Stimulated activated CD8-positive, alpha-beta memory T cell treated with anti-CD3 and anti-CD28 coated beads, Interleukin-4, amount 100 ng/mL, for 24 hours (primary cell): ENCODE data around the gene NCOA7.
"Not testable (repeated sequence)": the region's sequence is repeated elsewhere in the genome, so short reads cannot be mapped to it uniquely, and the experiment has no call there.

ENCODE experiments used
- DNase-seq: peaks from one replicate; pipeline ENCODE4 v3.0.0-alpha.2; 2020; ENCODE audit warnings: low read depth

The NCOA7 gene

DNA sequence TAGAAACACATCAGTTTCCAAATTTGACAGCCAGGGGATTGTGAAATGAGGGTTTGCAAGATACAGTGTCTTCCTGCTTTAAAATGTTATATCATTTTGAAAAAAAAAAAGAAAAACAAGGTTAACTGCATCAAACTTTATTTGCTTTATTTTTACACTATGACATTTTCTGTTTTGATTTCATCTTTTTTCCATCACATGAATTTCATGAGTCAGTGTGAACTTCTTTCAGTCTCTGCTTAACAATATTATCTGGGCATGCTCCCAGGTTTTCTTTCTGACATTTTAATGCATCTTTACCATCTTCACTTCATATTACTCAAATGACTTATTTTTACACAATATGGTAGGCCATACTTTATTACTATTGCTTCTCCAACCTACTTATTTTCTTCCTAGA is 1.9 kb downstream of the NCOA7 start:
- no peak for DNase-seq

DNA sequence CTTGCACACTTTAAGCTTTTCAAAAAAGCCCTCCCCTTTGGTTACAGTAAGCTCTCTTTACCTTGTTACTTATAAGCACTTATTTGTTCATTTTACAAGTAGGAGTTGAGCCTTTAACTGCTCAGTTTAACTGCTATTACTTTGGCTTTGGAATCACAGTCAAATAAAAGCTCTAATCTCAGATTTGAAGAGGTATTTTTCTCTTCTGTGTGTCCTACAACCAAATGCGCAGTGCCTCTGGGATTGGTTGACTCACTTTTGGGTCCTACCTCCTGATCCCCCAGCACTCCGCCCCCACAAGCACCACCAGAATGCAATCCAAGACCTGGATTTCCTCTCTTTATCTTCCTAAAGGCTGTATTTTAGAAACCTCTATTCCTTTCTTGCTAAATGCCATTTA is 2.5 kb downstream of the NCOA7 start:
- DNase-seq: no peak

DNA sequence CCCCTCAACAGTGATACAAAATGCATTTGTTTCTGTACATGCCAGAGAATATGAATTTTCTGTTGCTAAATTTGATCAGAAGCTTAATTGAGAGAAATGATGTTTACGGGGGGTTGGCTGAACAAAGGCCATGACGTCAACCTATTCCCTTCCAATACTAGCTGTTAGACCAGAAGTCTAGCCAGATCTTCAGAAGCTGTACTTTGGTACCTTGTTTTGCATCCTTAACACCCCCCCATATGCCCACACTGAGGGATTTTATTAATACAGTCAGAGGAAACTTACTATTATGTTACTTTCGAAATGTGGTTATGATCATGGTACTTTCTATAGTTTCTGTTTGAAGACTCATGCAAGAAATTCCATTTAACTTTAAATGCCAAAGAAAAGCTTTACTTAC is 3.1 kb downstream of the NCOA7 start:
- no peak for DNase-seq

DNA sequence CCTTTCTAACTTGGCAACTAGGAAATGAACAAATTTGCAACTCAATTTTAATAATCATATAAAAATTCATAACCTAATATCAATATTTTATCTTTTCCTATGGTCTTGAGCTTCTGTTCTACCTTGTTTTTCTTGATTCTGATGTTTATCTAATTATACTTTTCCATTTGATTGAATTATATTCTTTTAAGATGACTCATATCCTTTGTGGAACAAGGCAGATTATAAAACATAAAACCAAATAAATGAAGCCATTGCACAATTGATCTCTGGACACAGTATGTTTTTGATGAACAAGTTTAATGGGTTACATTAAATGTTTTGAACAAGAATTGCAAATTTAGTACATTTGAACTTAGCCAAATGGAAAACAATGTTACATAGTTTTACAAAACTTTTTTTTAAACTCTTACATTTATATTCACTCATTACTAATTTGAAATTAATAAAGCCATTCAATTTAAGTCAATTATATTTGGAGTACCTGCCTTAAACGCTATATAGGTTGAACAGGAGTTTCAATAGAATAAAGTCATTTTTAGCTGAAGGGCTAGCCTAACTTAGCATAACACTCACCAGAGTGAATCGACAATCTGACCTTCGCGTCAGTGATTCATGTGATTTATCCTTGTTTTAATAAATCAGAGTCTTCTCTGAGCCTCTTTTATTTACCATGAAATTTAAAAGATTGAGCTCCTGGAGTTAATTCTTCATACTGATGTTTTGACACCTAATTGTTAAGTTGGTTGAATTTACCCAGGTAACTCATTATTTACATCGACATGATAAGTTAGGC is 3.8 kb downstream of the NCOA7 start:
- DNase-seq: no peak

DNA sequence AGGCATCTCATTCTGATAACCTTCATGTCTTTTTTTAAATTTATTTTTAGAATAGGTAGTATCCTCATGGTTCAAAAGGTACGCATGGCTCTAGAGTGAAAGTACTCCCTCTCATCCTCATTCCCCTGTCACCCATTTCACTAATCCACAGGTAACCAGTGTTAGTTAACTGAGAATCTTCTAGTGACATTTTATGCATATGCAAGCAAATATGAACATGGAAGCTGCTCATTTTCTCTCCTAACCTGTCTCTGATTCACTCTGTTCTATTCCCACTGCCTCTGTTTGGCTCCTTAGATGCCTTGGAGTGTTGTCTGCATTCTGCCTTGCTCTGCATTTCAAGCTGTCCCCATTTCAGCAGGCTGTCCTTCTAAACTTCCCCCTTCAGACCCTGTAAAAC is 4.5 kb downstream of the NCOA7 start:
- no peak for DNase-seq

DNA sequence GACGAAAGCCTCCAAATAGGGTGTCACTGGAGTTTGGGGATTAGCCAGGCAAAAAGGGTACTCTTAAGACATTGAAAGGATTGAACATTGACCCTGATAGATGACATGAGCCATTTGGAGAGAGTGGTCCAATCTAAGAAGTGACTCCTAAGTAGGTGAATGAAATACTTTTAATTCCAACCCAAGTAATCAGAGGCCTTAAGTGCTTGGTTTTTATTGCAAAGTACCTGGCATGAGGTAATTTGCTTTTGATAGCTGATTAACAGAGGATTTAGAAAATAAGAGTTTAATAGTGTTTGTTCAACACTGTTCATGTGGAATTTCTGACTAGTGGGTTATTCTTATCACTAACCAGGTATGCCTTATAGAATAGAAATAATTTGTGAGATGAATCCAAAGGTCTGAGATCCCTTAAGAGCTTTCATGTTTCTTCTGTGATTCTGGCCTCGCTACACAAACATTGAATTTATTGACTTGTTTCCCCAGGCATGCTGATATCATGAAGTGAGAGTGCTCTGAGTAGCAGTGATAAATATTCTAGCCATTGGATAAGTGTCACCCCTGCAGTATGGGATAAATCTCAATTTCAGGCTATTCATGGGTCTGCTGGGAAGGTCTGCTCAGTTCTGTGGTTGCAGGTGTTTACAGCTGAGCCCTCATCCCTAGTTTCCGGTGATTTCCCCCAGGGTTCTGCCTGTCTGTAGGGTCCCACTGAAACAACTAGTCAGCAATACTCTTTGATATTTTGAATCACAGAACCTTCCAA is 6.5 kb downstream of the NCOA7 start:
- no peak for DNase-seq

DNA sequence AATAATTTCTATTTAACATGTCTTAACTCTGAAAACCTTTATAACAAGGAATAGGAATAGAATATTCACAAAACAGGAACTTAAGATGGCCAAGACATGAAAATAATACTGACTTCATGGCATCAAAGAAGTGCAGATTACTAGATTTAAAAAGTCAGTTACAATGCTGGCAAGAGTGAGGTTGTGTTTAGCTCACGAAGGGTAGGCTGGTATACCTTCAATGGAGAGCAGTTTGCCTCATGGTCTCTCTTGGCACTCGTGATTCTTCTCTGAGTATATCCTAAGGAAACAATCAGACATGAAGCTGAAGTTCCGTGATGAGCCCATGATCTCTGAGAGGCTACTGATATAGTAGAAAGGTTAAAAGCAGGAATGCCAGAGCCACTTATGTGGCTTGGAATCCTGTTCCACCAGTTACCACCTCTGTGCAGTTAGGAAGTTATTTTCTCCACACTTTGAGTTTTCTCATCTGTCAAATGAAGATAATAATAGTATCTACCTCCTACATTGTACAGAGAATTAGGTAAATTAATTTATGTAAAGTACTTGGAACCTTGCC is 7.2 kb downstream of the NCOA7 start:
- no peak for DNase-seq

DNA sequence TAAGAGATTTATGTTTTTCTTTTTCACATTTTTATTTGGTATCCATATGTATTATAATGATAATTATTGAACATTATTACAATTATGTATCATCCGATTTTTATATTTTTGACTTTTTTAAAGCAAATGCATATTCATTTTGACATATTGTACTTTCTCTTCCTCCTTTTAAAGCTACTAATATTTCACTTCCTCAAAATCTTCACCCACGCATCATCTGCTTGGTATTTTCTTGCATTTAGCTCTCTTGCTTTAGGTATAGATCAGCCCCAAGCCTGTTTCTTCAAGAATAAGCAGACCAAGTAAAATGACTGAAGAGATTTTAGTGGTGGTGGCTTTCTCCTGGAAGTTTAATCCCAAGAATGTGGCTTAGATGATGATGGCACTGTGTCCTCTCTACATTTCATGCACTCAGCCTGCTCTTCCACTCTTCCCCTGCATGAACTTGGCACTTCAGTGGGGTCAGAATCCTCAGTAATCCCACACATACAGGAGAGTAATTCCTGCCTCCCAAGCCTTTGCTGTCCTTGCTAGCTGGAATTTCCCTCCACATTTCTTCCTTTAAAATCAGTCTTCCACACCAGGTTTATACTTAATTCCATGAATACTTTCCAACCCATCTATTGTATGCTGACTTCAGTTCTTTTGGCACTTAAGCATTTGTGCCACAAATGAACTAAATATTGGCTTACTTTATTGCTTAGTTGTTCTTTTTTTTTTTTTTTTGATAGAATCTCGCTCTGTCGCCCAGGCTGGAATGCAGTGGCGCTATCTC is 8.2 kb downstream of the NCOA7 start:
- no peak for DNase-seq

DNA sequence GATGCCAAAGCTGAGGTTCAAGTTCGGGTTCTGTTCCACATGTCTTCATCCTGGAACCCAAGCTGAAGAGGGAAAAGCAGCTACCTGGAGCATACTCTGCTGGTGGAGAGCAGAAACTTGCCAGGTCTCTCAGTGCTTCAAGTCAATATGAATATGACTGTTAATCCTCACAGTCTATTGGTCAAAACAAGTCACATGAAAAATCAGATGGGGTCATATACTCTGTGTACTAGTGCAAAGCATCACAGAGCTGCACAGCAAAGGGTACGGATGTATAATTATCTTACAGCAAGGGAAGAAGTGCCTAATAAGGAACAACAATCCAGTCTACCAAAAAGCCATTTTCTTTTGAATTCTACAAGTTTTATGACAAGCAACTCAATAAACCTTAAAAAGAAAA is 11.6 kb downstream of the NCOA7 start:
- DNase-seq: no peak

DNA sequence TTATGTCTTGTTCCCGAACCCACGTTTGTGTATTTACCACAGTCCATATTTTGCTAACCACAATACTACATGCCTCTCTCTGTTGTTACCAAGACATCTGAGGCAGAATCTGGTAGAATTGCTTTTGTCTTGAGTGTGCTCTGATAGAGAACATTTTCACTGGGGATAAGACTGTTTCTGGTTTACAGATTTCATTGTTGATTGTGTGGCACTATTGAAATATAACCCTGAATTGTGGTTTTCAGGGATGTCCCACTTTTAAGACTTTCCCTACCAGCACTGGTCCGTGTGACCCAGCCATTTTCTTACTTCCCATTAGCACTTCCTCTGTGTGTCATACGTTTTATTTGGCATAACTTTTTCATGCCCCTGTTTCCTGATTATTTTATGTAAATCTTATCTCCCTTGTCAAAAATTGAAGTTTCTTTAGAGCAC is 12.2 kb downstream of the NCOA7 start:
- DNase-seq: no peak

DNA sequence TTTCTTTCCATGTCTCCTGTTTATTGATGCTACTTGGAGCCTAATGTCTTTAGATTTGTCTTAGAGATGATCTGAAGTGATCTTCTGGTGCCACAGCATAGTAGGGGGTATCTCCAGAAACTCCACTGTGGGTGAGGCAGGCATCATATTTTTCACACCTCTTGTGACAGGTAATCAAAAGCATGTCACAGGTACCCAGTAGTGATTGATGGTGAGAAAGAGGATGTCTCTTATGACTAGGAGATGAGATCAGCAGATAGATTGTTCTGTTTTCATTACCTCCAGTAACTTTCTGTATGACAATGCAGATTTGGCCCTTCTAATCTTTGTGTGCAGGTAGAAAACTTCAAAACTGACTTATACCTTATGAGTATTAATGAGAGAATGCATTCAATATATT is 13.5 kb downstream of the NCOA7 start:
- DNase-seq: no peak

DNA sequence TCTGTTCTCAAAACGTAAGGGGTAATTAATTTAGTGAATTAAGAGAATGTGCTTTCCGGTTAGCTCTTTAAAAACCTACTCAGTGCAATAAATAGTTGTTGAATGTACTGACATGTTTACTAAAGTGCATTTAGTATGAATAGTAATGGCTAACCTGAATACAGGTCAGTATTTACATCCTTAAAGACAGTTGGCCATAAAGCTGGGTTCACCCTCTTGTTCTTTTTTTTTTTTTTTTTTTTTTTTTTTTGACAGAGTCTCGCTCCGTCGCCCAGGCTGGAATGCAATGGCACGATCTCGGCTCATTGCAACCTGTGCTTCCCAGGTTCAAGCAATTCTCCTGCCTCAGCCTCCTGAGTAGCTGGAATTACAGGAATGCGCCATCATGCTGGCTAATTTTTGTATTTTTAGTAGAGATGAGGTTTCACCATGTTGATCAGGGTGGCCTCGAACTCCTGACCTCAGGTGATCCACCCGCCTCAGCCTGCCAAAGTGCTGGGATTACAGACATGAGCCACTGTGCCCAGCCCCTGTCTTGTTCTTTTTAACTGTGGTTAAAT is 14.2 kb downstream of the NCOA7 start:
- DNase-seq: not testable (repeated sequence)

DNA sequence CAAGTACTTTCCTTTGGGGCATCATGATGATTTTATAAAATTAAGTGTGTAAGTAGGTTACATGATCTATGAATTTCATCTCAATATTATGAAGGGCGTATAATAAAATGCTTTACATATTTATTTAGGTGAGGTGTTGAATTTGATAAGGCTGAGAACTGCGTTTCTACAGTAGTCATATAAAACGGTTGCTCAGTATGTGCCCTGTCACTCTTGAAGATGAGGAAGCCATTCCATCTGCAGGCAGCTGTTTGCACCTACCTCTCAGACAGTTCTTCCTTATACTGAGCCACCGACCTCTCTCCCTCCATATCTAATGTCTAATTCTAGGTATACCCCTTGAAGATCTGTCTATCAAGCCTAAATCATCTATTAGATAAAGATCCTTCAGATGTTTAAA is 16.1 kb downstream of the NCOA7 start:
- DNase-seq: no peak

DNA sequence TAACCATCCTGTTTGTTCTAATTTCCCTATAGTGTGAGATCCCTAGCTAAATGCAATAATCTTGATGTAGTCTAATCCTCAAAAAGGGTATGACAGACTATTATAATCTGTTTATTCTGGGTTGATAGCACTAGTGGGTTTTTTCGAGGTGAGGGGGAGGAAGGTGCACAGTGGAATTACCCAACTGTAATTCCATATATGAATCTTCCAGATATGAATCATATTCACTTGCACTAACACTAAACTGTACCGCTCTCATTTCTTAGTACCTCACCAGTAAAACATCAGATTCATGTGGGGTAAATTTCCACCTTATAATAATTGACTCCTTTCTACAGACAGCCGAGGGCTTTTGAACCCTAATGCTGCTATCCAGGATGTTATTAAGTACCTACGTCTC is 16.5 kb downstream of the NCOA7 start:
- DNase-seq: no peak

DNA sequence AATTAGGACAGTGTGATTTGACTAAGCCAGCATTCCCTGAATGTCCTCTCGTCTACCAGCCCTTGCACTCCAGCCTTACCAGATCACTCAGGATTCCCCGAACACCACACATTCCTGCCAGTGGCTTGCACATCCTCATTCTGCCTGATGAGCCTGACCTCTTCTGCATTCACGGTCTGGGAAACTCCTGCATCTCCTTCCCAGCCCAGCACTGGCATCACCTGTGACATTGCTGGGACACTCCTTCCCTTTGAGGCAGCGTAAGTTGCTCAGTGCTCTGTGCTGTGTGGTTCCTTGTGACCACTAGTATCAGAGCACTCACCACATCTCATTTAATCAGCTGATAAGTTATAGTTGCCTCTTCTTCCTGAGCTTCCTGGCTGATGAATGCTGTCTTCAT is 17.3 kb downstream of the NCOA7 start:
- DNase-seq: no peak

DNA sequence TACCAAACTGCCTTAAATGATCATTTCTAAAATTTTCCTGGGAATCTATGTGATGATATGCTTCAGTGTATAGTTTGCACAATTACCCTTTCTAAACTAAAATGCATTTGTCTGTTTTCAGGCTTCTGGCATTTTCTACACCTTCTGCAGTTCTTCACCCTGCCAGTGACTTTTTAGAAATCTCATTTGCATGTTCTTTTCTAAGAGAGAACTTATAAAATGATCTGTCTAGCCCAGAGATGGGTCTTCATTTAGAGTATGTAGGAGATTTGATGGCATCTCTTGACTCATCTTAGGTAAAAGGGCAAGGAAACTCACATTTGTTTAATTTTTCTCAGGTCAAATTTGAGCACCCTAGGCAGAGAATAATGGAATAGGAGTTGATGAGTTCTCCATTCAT is 17.8 kb downstream of the NCOA7 start:
- DNase-seq: no peak

DNA sequence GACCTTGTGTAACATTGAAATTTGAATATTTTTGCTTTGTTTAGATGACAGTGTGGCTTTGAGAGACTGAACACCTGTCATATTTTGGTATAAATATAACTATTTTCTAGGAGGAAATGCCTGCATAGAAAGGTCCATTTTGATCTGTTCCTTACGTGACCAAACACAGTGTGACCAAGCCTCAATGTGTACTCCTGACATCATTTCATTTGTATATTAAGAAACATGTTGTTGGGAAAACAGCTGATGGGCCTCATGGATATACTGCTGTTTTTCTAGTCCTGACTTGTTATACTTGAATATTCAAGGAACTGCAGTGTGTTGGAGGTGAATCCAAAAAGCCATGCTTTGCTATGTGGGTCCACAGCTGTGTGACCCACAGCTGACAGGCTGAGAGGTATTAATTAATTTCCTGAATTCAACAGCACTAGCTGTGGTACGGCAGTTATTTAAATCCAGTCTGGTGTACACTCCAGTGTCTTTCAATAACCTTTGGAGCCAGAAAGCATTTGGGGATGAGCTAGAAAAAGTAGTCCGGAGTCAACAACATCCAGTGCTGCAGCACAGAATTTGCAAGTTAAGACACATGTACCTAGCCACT is 18.9 kb downstream of the NCOA7 start:
- DNase-seq: no peak

DNA sequence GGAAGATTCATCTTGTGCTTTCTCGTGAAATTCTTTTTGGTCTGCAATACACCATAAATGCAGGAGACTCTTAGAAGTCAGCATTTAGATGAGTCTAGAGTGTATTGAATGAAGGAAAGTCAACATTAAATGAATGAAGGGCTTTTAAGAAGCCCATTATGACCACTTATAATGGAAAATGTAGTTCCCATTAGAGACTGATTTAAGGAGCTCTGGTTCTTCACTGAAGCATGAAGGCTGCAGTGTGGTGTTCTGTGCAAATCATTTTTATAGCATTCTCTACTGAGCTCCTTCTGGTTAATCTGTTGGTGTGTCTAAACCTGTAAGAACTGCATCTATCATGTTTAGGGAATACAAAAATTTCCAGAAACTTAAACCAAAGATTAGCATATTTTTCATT is 19.7 kb downstream of the NCOA7 start:
- DNase-seq: no peak

DNA sequence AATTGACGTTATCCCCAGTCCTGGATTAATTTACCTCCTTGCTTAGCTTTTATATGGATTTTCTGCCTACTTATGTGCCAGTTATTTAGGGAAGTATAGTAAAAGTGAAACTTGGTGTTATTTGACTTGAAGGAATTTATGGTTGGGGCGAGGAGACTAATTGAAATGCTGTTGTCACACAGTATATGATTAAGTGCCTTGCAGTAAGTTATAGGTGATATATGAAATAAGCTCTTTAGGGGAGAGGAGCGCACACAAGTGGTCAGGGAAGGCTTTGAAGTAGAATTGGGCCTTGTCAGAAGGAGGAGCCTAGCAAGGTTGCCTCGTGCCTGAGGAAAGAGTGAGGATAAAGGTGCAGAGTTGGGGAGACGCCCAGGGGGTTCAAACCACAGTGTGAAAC is 20.5 kb downstream of the NCOA7 start:
- DNase-seq: no peak

DNA sequence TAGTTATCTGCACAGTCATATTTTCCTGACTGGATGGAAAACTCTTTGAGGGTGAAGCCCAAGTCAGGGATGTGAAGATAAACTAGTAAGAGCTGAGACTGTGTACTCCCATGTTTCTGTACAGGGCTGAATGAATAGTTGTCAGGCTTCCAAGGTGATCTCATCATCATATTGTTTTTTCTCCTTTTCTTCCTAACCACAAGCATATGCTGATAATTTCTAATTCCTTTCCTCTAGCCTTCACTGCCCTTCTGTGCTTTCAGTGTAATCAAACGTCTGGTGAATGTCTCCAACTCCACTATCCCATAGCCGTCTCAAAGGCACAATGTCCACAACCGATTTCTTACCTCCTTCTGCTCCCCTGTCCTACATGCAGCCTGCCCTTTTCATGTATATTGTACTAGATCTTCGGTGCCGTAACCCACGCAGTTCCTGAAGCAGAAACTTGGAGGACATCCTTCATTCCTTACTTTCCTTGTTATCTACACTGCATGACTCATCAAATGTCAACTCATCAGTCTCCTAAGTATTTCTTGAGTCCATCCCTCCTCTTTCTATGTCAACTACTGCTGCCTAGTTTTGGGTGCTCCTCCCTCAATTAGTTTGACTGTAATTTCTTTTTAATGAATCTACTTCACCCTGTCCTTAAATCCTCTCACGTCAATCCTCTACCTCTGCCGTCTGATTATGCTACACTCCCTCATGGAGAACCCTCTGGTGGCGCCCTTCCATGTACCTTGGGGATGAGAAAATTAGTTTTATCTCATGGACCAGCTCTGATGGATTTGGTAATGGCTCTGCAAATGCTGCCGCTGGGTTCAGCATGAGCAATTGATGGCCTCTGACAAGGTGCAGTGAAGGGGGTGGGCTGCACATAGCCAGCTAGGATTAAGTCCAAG is 21.9 kb downstream of the NCOA7 start:
- no peak for DNase-seq

DNA sequence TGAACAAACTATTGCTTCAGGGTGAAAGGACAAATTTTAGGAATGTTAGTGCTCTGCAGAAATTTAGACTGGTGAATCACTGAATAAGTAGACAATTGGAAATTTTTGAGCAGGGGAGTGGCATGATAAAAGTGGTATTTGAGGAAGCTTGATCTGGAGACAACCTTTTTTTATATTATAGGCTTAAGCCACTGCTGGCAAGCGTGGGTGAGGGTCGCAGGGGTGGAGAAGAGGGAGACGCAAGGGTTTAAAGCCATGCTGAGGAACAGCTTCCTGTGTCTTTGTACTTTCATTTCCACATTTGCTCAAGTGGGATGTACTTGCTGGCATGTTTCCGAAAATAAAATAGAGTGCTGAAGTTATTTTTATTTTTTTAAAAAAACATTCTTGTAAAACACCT is 23.7 kb downstream of the NCOA7 start:
- DNase-seq: no peak
